ENCODE results near the gene EDARADD.
"Not testable (repeated sequence)": the region's sequence is repeated elsewhere in the genome, so short reads cannot be mapped to it uniquely, and the experiment has no call there.

Gene EDARADD

DNA sequence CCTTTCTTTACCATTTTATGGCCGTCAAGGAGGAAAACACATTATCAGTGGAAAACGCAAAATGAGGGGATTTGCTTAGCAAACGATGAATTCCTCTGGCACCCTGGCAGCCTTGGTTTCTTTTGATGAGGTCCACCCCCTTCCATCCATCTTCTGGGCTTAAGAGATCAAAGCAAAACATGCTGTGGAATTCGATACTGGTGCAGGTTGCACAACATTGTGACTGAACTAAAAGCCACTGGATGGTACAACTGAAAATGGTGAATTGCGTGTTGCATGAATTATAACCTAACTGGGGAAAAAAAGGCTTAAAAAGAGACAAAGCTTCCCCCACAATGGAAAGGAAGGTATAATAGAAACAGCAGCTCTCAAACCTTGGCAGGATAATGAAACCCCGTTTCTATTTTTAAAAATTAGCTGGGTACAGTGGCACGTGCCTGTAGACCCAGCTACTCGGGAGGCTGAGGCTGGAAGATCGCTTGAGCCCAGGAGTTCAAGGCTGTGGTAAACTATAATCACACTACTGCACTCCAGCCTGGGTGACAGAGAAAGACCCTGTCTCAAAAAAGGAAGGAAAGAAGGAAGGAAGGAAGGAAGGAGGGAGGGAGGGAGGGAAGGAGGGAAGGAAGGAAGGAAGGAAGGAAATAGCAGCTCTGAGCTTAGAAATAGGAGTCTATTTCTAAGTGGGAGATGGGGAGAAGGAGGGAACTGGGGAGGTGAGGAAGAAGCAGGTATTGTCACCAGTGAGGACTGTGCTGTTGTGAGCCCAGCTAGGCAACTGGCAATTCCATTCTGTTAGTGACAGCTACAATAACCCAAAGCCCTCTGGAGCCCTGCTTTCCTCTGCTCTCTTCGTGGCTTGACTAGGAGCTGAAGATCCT lies 100.7 kb downstream of the EDARADD start:
- Histone ChIP-seq H3K36me3 (ENCODE audit: insufficient read depth, low read length) (no peaks in the 10 kb centered on the region), H3K9ac (ENCODE audit: low read depth, low read length) (no peak overlapping the region), H3K9me3 (ENCODE audit: control insufficient read depth, insufficient read depth, low read length) (no peaks in the 10 kb centered on the region), H3K4me1 (ENCODE audit: insufficient read depth, low read length) (peaks cover 9% of the 10 kb centered on the region)

DNA sequence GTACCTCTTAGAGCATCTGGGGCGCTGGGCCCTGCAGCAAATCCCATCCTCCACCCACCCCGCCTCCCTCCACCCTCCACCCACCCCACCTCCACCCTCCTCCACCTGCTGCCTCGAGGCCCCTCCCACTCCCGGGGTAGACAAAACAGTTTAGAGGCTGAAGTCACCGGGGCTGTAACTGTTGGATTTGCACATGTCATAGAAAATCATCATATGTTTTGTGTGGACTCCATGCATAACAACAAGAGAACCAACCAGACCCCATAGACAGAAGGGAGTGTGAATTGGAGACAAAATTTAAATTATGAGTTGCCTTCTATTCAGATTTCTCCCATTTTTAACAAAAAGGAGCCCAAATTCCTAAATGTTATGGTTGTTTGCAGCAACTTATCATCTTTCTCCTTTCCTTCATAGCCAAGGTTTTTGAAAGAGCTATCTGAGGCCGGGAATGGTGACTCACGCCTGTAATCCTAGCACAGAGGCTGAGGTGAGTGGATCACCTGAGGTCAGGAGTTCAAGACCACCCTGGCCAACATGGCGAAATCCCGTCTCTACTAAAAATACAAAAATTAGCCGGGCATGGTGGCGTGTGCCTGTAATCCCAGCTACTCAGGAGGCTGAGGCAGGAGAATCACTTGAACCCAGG lies 101.5 kb downstream of the EDARADD start:
- no peaks in the 10 kb centered on the region for H3K36me3 ChIP-seq (ENCODE audit: insufficient read depth, low read length)
- no peaks in the 10 kb centered on the region for H3K9me3 ChIP-seq (ENCODE audit: control insufficient read depth, insufficient read depth, low read length)
- H3K4me1 ChIP-seq (ENCODE audit: insufficient read depth, low read length) = peaks cover 9% of the 10 kb centered on the region
- no peak overlapping the region for H3K9ac ChIP-seq (ENCODE audit: low read depth, low read length)

DNA sequence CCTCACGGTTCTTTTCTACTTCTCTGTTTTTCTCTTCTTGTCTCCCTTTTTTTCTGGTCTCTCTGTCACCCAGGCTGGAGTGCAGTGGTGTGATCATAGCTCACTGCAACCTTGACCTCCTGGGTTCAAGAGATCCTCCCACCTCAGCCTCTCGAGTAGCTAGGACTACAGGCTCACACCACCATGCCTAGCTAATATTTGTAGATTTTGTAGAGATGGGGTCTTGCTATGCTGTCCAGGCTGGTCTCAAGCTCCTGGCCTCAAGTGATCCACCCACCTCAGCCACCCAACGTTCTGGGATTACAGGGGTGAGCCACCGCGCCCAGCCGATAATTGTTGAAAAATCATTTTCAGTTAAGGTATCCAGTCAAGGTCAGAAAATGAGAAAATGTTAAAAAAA lies 103.8 kb downstream of the EDARADD start:
- Histone ChIP-seq H3K36me3 (ENCODE audit: insufficient read depth, low read length) (no peaks in the 10 kb centered on the region), H3K9me3 (ENCODE audit: control insufficient read depth, insufficient read depth, low read length) (no peaks in the 10 kb centered on the region), H3K9ac (ENCODE audit: low read depth, low read length) (no peak overlapping the region), H3K4me1 (ENCODE audit: insufficient read depth, low read length) (peaks cover 9% of the 10 kb centered on the region)

DNA sequence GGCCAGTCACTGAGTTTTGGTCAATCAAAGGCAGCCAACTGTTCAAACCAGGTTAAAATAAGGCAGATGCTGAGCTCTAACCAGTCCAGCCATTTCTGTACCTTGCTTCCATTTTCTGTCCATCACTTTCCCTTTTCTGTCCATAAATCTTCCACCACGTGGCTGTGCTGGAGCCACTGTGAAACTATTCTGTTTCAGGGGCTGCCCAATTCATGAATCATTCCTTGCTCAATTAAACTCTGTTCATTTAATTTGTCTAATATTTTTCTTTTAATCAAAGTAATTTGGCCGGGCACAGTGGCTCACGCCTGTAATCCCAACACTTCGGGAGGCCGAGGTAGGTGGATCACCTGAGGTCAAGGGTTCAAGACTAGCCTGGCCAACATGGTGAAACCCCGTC lies 107.0 kb downstream of the EDARADD start:
- Histone ChIP-seq H3K4me1 (ENCODE audit: insufficient read depth, low read length) (peaks cover 3% of the 10 kb centered on the region; the same call in 1 of the 2 replicates), H3K9me3 (ENCODE audit: control insufficient read depth, insufficient read depth, low read length) (no peaks in the 10 kb centered on the region), H3K9ac (ENCODE audit: low read depth, low read length) (no peak overlapping the region), H3K36me3 (ENCODE audit: insufficient read depth, low read length) (no peaks in the 10 kb centered on the region)

DNA sequence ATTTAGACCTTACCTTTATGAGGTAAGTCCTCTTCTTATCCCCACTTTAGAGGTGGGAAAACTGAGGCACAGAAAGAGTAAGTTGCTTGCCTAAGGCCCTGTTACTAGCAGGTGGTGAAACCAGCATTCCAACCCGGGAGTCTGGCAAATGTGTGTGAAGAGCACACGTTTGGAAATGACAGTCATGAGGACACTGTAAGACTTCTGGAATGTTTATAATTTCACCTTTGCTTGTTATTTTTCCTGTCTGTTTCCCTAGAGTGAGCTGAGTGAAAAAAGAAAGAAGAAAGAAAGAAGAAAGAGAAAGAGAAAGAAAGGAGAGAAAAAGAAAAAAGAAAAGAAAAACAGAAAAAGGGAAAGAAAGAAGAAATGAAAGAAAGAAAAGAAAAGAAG lies 108.5 kb downstream of the EDARADD start:
- Histone ChIP-seq H3K36me3 (ENCODE audit: insufficient read depth, low read length) (no peaks in the 10 kb centered on the region), H3K4me1 (ENCODE audit: insufficient read depth, low read length) (no peaks in the 10 kb centered on the region), H3K9ac (ENCODE audit: low read depth, low read length) (peak overlapping the region; percentile 21; the same call in 1 of the 2 replicates), H3K9me3 (ENCODE audit: control insufficient read depth, insufficient read depth, low read length) (no peaks in the 10 kb centered on the region)

DNA sequence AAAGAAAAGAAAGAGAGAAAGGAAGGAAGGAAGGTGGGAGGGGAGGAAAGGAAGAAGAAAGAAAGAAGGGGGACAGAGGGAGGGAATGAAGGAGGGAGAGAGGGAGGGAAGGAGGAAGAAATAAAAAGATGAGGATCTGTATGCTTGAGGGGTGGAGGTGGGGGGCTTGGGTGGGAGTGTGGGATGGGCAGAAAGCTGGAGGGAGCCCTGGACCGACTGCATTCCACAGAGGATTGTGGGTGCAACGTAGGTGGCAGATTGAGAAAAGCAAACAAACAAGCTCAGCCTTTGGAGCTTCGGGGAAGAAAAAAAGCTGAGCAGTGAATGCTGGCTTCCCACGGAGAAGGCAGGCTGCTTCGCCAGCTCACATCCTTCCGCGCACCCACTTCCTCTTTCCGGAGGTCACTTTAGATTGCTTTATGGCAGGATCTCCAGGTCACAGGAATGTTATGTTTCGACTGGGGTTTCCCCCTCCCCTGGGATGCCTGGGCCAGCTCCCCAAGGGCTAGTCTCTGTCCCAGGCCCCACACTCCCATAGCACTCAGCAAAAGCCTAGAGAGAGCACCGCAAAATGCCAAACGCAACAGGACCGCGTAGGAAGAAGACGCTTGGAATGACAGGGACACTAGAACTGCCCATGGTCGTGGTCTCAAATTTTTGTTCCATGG lies 109.0 kb downstream of the EDARADD start:
- peak overlapping the region; percentile 21; the same call in 1 of the 2 replicates for H3K9ac ChIP-seq (ENCODE audit: low read depth, low read length)
- H3K4me1 ChIP-seq (ENCODE audit: insufficient read depth, low read length) = no peaks in the 10 kb centered on the region
- no peaks in the 10 kb centered on the region for H3K36me3 ChIP-seq (ENCODE audit: insufficient read depth, low read length)
- no peaks in the 10 kb centered on the region for H3K9me3 ChIP-seq (ENCODE audit: control insufficient read depth, insufficient read depth, low read length)

DNA sequence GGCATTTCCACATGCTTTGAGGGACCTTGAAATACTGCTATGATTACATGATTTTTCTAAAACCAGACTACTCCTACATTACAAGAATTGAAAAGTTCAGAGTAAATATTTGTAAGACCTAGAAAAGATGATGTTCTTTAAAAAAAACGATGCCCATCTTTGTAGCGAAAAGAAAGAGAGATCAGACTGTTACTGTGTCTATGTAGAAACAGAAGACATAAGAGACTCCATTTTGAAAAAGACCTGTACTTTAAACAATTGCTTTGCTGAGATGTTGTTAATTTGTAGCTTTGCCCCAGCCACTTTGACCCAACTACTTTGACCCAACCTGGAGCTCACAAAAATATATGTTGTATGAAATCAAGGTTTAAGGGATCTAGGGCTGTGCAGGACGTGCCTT lies 110.3 kb downstream of the EDARADD start:
- not testable (repeated sequence) for H3K9ac ChIP-seq (ENCODE audit: low read depth, low read length); H3K4me1 ChIP-seq (ENCODE audit: insufficient read depth, low read length); H3K9me3 ChIP-seq (ENCODE audit: control insufficient read depth, insufficient read depth, low read length); H3K36me3 ChIP-seq (ENCODE audit: insufficient read depth, low read length)

DNA sequence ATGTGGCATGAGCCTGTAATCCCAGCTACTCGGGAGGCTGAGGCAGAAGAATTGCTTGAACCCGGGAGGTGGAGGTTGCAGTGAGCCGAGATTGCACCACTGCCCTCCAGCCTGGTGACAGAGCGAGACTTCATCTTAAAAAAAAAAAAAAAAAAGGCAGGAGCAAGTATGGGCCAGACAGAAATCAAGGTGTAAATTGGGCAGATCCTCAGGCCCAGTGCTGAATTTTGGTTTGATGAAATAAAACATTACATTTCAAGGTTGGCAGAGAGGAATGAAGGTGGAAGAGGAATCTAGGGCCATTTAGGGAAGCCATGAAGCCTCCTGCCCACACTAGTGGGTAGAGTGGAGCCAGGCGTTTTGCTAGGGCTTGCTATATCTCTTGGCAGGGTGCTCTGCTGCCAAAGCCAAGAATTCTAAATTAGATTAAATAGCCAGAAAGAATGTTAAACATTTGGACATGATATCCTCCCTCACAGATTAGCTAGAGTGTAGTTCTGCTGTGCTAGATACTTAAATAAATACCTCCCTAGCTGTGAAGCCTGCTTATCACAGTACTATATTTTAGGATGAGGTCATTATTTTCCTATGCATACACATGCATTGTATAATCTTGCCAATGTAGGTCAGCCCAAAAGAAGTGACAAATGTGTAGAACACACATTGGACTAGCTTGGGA lies 113.1 kb downstream of the EDARADD start:
- H3K9me3 ChIP-seq (ENCODE audit: control insufficient read depth, insufficient read depth, low read length) = no peaks in the 10 kb centered on the region
- no peak overlapping the region for H3K9ac ChIP-seq (ENCODE audit: low read depth, low read length)
- H3K36me3 ChIP-seq (ENCODE audit: insufficient read depth, low read length) = no peaks in the 10 kb centered on the region
- H3K4me1 ChIP-seq (ENCODE audit: insufficient read depth, low read length) = no peaks in the 10 kb centered on the region

DNA sequence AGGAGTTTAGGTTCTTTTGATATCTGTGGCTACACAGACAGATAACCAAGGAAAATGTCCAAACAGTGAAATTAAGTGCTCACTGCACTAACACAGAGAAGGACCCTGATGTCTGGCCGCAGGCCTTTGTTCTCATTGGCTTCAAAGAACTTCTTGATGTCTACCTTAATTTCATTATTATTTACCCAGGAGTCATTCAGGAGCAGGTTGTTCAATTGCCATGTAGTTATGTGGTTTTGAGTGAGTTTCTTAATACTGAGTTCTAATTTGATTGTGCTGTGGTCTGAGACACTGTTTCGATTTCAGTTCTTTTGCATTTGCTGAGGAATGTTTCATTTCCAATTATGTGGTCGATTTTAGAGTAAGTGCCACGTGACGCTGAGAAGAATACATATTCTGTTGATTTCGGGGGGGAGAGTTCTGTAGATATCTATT lies 114.5 kb downstream of the EDARADD start:
- Histone ChIP-seq H3K9me3 (ENCODE audit: control insufficient read depth, insufficient read depth, low read length) (no peaks in the 10 kb centered on the region), H3K36me3 (ENCODE audit: insufficient read depth, low read length) (no peaks in the 10 kb centered on the region), H3K4me1 (ENCODE audit: insufficient read depth, low read length) (no peaks in the 10 kb centered on the region), H3K9ac (ENCODE audit: low read depth, low read length) (no peak overlapping the region)

DNA sequence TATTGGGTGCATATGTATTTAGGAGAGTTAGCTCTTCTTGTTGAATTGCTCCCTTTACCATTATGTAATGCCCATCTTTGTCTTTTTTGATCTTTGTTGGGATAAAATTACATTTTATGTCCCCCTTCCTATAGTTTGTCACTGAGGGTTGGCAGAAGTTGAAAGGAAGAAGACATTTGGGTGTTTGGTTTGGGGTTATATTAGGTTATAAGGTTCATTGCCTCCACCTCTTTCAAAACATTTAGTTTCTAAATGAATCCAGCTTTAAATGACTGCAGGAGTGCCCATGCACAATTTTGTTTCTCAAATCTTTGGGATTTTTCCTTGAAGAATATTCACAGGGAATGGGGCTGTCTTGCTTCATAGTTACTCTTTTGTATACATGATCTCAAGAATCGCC lies 115.1 kb downstream of the EDARADD start:
- no peak overlapping the region for H3K9ac ChIP-seq (ENCODE audit: low read depth, low read length)

DNA sequence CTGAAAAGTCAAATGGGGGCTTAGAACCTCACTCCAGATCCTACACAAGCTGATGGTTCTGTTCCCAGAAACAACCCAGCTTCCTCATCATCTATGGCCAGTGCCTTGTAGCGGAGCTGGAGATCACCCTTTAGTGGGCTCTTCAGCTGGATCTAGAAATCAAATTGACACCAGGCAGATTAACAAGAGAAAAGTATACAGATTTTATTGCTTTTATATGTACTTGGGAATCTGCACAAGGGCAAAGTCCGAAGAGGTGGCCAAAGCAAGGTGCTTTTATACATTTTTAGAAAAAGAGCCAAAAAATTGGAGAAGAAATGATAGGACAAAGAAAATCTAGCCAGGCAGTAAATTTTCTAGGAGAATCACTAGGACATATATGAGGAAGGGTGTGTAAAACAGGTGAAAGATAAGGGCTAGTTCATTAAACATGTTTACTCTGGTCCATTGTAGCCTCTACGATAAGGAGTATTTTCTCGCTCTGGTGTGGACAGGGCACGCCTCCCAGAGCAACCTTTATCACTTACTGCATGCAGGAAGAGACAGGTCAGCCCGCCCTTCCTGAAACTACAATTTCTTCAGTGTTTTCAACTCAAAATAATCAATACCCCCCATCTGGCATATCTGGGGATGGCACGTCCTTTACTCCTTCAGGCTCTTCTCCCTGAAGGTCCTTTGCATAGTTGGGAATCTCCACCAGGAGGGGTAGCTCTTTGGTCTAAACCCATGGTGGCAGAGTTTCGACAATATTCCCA lies 115.7 kb downstream of the EDARADD start:
- Histone ChIP-seq H3K36me3 (ENCODE audit: insufficient read depth, low read length) (no peaks in the 10 kb centered on the region), H3K9ac (ENCODE audit: low read depth, low read length) (no peak overlapping the region), H3K4me1 (ENCODE audit: insufficient read depth, low read length) (no peaks in the 10 kb centered on the region), H3K9me3 (ENCODE audit: control insufficient read depth, insufficient read depth, low read length) (no peaks in the 10 kb centered on the region)

More for the DNA sequence above, 115.1 kb downstream of the EDARADD start:
- H3K4me1 ChIP-seq (ENCODE audit: insufficient read depth, low read length) = no peaks in the 10 kb centered on the region
- no peaks in the 10 kb centered on the region for H3K36me3 ChIP-seq (ENCODE audit: insufficient read depth, low read length)
- H3K9me3 ChIP-seq (ENCODE audit: control insufficient read depth, insufficient read depth, low read length) = no peaks in the 10 kb centered on the region

DNA sequence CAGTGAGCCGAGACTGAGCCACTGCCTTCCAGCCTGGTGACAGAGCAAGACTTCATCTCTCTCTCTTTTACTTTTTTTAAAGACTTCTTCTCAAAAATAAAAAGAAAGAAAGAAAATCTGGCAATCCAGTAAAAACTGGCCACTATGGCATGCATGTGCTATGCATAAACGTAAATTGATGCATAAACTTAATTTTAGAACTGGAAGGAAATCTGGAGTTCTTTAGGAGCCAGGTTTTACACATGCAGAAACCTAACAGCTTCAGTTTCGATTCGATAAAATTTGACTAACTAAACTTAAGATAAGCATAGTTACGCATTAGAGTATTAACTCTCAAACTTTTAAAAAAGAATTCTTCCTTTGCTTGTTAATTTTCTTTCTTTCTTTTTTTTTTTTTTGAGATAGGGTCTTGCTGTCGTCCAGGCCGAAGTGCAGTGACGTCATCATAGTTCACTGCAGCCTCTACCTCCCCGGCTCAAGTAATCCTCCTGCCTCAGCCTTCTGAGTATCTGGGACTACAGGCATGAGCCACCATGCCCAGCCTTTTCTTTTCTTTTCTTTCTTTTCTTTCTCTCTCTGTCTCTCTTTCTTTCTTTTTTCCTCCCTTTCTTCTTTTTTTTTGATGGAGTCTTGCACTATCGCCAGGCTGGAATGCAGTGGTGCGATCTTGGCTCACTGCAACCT lies 117.8 kb downstream of the EDARADD start:
- H3K4me1 ChIP-seq (ENCODE audit: insufficient read depth, low read length) = peaks cover 3% of the 10 kb centered on the region; the same call in 1 of the 2 replicates
- H3K9me3 ChIP-seq (ENCODE audit: control insufficient read depth, insufficient read depth, low read length) = no peaks in the 10 kb centered on the region
- H3K9ac ChIP-seq (ENCODE audit: low read depth, low read length) = no peak overlapping the region
- H3K36me3 ChIP-seq (ENCODE audit: insufficient read depth, low read length) = no peaks in the 10 kb centered on the region

DNA sequence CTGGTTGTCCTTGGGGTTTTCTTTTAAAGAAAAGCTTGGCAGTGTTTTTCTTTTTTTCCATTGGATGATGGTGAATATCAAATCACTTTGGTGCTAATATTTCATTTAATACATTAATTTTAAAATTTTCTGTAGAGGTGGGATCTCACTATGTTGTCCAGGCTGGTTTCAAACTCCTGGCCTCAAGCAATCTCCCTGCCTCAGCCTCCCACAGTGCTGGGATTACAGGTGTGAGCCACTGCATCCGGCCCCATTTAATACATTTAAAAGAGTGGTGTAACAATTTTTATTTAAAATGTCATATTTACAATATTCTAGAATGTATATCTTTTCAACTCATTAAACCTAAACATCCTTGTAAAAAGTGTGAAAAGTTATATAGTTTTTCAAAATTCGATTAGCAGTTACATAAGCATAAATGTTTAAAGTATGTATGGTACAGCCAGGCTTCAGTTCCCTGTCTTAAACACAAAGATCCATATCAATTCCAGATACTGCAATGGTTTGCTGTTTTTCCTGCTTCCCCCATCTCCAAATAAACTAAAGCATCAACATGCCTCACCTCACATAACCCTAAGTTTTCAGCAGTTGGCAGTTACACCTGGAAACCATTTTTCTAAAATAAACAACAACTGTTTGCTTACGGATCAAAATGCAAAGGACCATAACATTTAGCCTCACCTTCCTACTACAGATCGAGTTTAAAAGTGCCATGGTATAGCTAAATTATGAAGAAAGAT lies 120.8 kb downstream of the EDARADD start:
- no peaks in the 10 kb centered on the region for H3K36me3 ChIP-seq (ENCODE audit: insufficient read depth, low read length)
- peaks cover 9% of the 10 kb centered on the region for H3K4me1 ChIP-seq (ENCODE audit: insufficient read depth, low read length)
- no peak overlapping the region for H3K9ac ChIP-seq (ENCODE audit: low read depth, low read length)
- no peaks in the 10 kb centered on the region for H3K9me3 ChIP-seq (ENCODE audit: control insufficient read depth, insufficient read depth, low read length)

Data from ES-I3 (cell line).